Heart right ventricle (tissue), 16 donors: ENCODE results near the gene PDXK. TPM values are rescaled to one million over a fixed set of nuclear protein-coding genes. Genes with fewer than 3 reads are reported as not detected.

Experiments used
- ATAC-seq, 8 donors: fragments of 200-7000 bp; cut with Tn5 transposase; one replicate each; pipeline ENCODE4 v1.9.1; 2020; ENCODE audit warnings: mild to moderate bottlenecking in 8 of 8, moderate library complexity in 8 of 8, moderate number of reproducible peaks in 1 of 8
- DNase-seq, 2 donors: peaks; one replicate each; pipeline ENCODE4 v3.0.0-alpha.2; 2020
- H3K27ac ChIP-seq, 10 donors: fragments of 200-600 bp; sonication (generic) in 2 of 10; one replicate each; pipeline versions ENCODE4 v1.5.0 to v1.8.0; 2020 to 2022; ENCODE audit warnings: mild to moderate bottlenecking in 3 of 10
- H3K27me3 ChIP-seq, 7 donors: fragments of 200-600 bp; one replicate each; pipeline ENCODE4 v1.8.0; 2021 to 2022; ENCODE audit warnings: mild to moderate bottlenecking in 2 of 7
- H3K36me3 ChIP-seq, 9 donors: fragments of 200-600 bp; sonication (generic) in 1 of 9; one replicate each; pipeline versions ENCODE4 v1.5.0 to v1.8.0; 2020 to 2022; ENCODE audit warnings: mild to moderate bottlenecking in 2 of 9
- H3K4me1 ChIP-seq, 9 donors: fragments of 200-600 bp; sonication (generic) in 1 of 9; one replicate each; pipeline versions ENCODE4 v1.5.0 to v1.8.0; 2020 to 2022; ENCODE audit warnings: mild to moderate bottlenecking in 4 of 9
- H3K4me3 ChIP-seq, 10 donors: fragments of 200-600 bp; sonication (generic) in 2 of 10; one replicate each; pipeline versions ENCODE4 v1.5.0 to v1.8.0; 2020 to 2022; ENCODE audit warnings: mild to moderate bottlenecking in 7 of 10, moderate library complexity in 2 of 10
- H3K9me3 ChIP-seq, 11 donors: fragments of 200-600 bp in 10 of 11; sonication (generic) in 2 of 11; one replicate each; pipeline versions ENCODE4 v1.5.0 to v1.8.0; 2013 to 2022; ENCODE audit warnings: mild to moderate bottlenecking in 2 of 11, control low read depth in 1 of 11, moderate library complexity in 1 of 11
- CTCF ChIP-seq, 9 donors: fragments of 200-600 bp; sonication (generic) in 2 of 9; IDR thresholded peaks; one replicate each; pipeline versions ENCODE4 v1.5.0 to v1.8.0; 2021 to 2022; ENCODE audit warnings: antibody characterized with exemption in 9 of 9, mild to moderate bottlenecking in 5 of 9, moderate library complexity in 1 of 9
- WGBS, 2 donors: extraction: QIAGEN DNeasy Blood & Tissue Kit; methylation state at CpG; one replicate each; pipeline ENCODE4 v1.1.7; 2013; ENCODE audit warnings: inconsistent platforms in 1 of 2; 5-methylcytosine and 5-hydroxymethylcytosine counted together
- intact Hi-C, 10 donors: fragments of 100-400 bp; cut with DNase I; formaldehyde crosslinking; loops; one replicate each; pipeline versions ENCODE4 v1.11.1 to v1.14.2; 2022
- polyA plus RNA-seq, 2 donors: library from polyadenylated mRNA; stranded (reverse); fragments of 200-250 nt; gene quantifications; one replicate each; pipeline ENCODE4 v1.2.3, GENCODE V29; 2013
- total RNA-seq, 10 donors: library from RNA; stranded (reverse); fragmentation: NEBNext Ultra II Directional in 3 of 10; extraction: Animal tissue kit (Norgen Biotek cat#: 25700) in 3 of 10; gene quantifications; one replicate each; pipeline versions ENCODE4 v1.2.1 to v1.2.4, GENCODE V29; 2021 to 2023
- donor health status: Arrhythmogenic right ventricular cardiomyopathy.
- donor health status: ischemic (EF 13 %, LVEDD 7.1; RV severe dilation, severe dysfunction).
- donor health status: healthy with polysubstance abuse.
- donor health status: DM: no; HTN: yes; CAD: no.
- donor health status: DM: no; HTN: no; CAD: no.
- donor health status: ischemic (EF 25% LVEDD 6.9; RV normal size, moderate dysfunction).
- donor health status: ischemic (EF 25% LVEDD 5.7; RV mildly dilated, moderate dysfunction).
- donor health status: healthy.
- donor health status: DM: yes; HTN: yes; CAD: no.
- donor health status: Ischemic cardiomyopathy.
- donor health status: ischemic (EF 35%, LVEDD 5.7; RV mildly dilated, moderate dysfunction).
- donor health status: nonischemic (EF 11% LVEDD 7.7; RV severe dilation, severe dysfunction).
- donor health status: DM: yes; HTN: yes; CAD: no.
- donor health status: PGD.
- donor health status: ischemic (EF 29% LVEDD 5.4; RV normal size, mild dysfunction).
- donor health status: nonischemic (EF 23%, LVEDD 6.1; RV moderate dilation, normal function).

Gene PDXK
- total and polyA plus RNA-seq, 12 donors, result 47.8 to 102 (median 73.0) TPM

GRCh38 chr21:43782431-43783097, 63.6 kb downstream of the PDXK start:
- no peak for TF ChIP-seq CTCF (IDR thresholded peaks at IDR 0.05)
- Histone ChIP-seq H3K4me1 (peaks cover 0 to 15% (median 0%) of the 10 kb centered on the region in 9 donors), H3K9me3 (no peaks in the 10 kb centered on the region), H3K27me3 (no peaks in the 10 kb centered on the region), H3K4me3 (no peak overlapping the region), H3K36me3 (no peaks in the 10 kb centered on the region), H3K27ac (no peak overlapping the region)
- 80 to 83% methylated on average over 5 of the region's 5 CpGs for WGBS, 2 donors
- ATAC-seq (no peak), DNase-seq (no peak)
- intact Hi-C loops, result loop anchor here in 2 of 10 donors (10.0 kb wide), 1 partner anchor 58 kb away; no protein-coding TSS in a partner anchor

GRCh38 chr21:43783098-43783700, 64.3 kb downstream of the PDXK start:
- no peak for DNase-seq

GRCh38 chr21:43785134-43785533, 66.2 kb downstream of the PDXK start:
- WGBS, 2 donors, result 57 to 59% methylated on average over 3 of the region's 3 CpGs
- TF ChIP-seq CTCF (IDR thresholded peaks at IDR 0.05), result no peak
- H3K27me3 ChIP-seq, result no peaks in the 10 kb centered on the region
- no peak for DNase-seq
- H3K4me1 ChIP-seq, result peaks cover 2 to 12% (median 8%) of the 10 kb centered on the region in 9 donors
- no peak for ATAC-seq
- intact Hi-C loops, result loop anchor here in 2 of 10 donors (10.0 kb wide), 1 partner anchor 60 kb away; no protein-coding TSS in a partner anchor
- H3K36me3 ChIP-seq, result no peaks in the 10 kb centered on the region
- H3K9me3 ChIP-seq, result no peaks in the 10 kb centered on the region
- no peak overlapping the region for H3K27ac ChIP-seq
- H3K4me3 ChIP-seq, result no peak overlapping the region

More at GRCh38 chr21:43783098-43783700, 64.3 kb downstream of the PDXK start:
- H3K9me3 ChIP-seq, result no peaks in the 10 kb centered on the region
- H3K4me1 ChIP-seq, result peaks cover 0 to 13% (median 0%) of the 10 kb centered on the region in 9 donors
- TF ChIP-seq CTCF (IDR thresholded peaks at IDR 0.05), result no peak
- no peak for ATAC-seq
- H3K27ac ChIP-seq, result no peak overlapping the region
- no peak overlapping the region for H3K4me3 ChIP-seq
- 81 to 85% methylated on average over 17 of the region's 17 CpGs for WGBS, 2 donors
- H3K36me3 ChIP-seq, result no peaks in the 10 kb centered on the region
- intact Hi-C loops, result loop anchor here in 2 of 10 donors (10.0 kb wide), 1 partner anchor 58 kb away; no protein-coding TSS in a partner anchor
- no peaks in the 10 kb centered on the region for H3K27me3 ChIP-seq

GRCh38 chr21:43786300-43786806, 67.4 kb downstream of the PDXK start:
- H3K36me3 ChIP-seq, result peaks cover 0 to 7% (median 0%) of the 10 kb centered on the region in 9 donors
- no peak overlapping the region for H3K4me3 ChIP-seq
- no peaks in the 10 kb centered on the region for H3K9me3 ChIP-seq
- DNase-seq, result no peak
- intact Hi-C loops, result loop anchor here in 2 of 10 donors (10.0 kb wide), 1 partner anchor 62 kb away; no protein-coding TSS in a partner anchor
- H3K27me3 ChIP-seq, result no peaks in the 10 kb centered on the region
- WGBS, 2 donors, result 87 to 92% methylated on average over 18 of the region's 18 CpGs
- no peak for ATAC-seq
- TF ChIP-seq CTCF (IDR thresholded peaks at IDR 0.05), result no peak
- no peak overlapping the region for H3K27ac ChIP-seq
- H3K4me1 ChIP-seq, result peaks cover 6 to 22% (median 19%) of the 10 kb centered on the region in 9 donors
